ENCODE data around the gene CDH13.

Gene CDH13

DNA sequence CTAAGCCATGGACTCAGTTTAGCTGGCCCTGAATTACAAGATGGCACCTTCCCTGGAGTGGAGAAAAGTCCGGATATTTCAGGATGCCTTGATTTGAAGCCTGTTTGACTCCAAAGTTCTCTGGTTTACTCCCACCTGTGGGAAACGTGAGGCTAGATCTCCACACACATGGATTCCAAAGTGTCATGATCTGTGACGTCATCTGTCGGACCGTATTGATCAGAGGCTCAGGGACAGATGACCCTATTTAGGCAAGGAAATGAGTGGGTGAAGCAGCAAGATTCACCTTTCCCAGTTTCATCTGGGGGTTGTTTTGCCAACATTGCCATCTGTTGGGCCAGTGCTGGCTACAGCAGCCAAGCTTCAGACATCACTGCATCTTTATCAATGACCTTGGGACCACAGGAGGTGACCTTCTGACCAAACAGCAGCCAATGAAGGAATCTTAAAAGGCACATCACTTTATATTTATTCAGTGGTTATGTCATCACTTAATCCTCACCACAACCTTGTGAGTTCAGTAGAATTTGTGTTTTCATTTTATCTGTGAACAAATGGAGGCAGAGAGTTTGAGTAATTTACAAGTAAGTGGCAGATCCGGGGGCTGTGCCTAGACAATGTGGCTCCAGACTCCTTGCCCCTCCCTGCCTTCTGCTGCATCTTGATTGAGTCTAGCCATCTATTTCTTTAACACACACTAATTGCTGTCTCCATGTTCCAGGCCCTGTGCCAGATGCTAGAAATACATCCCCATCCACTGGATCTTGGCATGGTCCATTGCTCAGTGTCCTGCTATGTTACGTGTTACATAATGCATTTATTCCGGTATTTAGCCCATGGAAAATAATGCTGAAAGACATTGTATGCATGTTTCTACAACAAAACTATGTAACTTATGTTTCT, 1.5 kb upstream of the CDH13 start:
- no peak for DNase-seq (ENCODE audit: low read depth in 2 of 3, low spot score in 2 of 3)

DNA sequence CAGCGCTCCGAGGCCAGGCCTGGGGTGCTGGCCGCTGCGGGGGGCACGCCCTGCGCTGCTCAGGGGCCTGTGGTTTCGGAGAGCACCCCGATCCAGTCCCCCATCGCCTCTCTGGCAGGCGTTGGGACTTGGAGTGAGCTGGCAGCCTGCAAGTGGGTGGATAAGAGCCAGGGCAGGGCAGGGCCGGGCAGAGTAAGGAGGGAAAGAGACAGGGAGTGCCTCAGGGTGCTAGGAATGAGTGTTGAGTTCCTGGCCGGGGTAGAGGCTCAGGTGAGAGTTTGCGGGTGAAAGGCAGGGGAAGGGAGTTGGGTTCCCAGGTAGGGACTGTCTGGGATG, 1.3 kb downstream of the CDH13 start:
- DNase-seq (ENCODE audit: low read depth in 2 of 3, low spot score in 2 of 3), result no peak

DNA sequence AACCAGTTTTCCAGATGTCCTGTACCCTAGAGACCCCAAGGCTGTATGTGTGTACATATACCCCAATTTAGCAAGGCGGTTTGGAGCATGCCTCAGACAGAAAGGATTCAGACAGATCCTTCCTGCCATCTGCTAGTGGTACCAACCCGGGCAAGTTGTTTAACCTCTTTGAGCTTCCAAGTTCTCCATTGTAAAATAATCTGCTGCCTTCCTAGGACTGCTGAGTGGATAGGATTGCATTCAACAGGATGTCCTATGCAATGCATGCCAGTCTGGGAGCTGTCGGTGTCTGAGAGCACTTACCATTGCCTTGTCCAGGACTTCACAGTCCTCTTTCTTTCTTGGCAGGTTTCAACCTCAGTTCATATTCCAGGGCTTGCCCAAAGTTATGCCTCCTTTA, 1.9 kb downstream of the CDH13 start:
- DNase-seq (ENCODE audit: low read depth in 2 of 3, low spot score in 2 of 3), result no peak

DNA sequence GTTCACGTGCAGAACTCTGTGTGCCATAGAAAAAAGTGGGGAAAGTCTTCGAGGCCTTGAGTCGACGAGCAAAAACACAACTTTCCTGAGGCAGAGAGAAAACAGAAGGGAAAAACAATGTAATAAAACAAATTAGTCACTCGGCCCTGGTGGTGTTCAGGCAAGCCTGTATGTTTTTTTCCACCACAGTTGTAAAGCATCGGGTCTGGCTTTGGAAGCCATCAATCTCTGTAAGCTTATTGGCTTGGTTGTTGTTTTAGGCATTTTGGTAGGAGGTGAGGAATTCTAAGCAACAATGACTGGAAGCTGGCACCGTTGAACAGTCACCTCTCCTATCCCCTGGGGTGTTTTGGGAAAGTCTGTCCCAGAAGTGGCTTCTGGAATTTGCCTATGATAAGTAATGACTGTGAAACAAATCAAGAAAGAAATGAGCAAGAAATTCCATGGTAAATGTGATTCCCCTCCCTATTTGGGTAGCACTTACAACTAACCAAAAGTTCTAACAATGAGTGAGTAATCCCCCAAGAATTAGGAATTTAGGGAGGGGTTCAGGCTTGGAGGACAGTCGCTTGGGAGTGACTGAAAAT, 2.8 kb downstream of the CDH13 start:
- no peak for DNase-seq (ENCODE audit: low read depth in 2 of 3, low spot score in 2 of 3)

DNA sequence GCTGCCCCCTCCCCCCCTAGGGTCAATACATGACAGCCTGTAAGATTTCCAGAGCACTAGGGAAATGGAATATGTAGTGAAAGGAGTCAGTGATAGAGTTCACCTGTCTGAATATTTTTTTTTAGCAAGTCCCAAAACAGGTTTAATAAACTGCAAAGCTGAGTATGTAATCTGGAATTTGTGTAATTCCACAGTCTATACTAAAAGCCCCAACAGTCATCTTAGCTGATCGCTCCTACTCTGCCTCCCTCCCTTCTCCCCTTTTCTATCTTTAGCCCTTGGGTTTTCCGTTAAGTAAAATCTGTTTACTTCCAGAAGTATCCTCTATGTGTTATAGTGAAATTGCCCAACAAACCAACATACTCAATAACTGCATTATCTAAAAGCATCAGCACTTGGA, 3.5 kb downstream of the CDH13 start:
- no peak for DNase-seq (ENCODE audit: low read depth in 2 of 3, low spot score in 2 of 3)

DNA sequence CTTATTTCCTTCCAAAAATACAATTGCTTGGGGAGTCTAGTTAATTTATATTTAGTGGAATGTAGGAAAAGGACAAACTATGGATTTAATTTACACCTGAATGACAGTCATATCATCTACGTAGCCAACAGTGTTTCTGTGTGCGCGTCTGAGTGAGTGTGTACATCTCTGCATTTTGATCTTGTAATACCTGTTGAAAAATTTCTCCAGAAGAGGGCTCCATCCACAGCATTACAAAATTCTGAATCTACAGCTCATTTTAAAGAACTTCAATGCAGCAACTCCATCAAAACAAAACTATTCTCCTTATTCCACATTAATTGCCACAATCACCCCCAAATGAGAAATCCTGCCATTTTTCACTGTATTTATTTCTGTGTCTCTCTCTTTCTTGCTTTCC, 3.9 kb downstream of the CDH13 start:
- no peak for DNase-seq (ENCODE audit: low read depth in 2 of 3, low spot score in 2 of 3)

DNA sequence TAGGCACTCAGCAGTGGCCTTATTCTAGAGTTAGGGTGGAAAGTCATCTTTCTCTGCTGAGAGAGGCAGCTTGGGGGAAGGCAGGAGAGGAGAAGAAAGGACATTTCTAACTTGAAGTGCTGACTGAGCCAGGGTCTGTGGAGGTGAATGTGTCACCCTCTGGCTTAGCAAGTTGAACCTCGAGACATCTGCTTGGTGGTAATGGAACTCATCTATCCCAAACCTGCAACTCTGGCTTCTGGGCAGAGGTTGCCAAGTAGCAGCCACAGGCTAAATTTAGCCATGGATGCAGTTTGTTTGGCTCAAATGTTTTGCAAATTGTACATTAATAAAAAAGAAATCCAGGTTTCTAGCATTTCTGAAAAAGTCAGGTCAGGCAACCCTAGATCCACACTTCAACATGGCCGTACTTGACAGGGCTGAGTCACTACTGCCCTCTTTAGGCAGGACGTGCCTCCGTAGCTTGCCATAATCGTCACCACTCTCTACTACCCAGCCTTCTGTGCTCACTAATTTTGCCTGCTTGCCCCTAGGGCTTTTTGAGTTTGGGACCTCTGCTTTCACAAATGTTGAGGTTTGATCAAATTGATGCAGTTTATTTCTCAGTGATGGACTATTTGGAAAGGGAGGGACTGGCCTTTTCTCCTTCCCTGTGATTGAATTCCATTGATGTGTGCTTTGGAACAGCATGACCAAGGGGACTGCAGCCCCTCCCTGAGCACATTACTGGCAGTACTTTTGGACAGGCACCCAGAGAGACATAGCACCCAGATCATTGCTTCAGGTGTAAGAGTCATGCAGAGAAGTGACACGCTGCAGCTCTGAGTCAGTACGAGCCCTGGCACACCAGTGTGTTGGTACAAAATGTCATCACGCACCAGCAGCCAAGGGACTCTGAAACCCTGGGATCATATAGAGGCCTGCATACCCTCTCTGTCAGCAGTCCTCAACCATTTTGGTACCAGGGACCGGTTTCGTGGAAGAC, 5.2 kb downstream of the CDH13 start:
- no peak for DNase-seq (ENCODE audit: low read depth in 2 of 3, low spot score in 2 of 3)

DNA sequence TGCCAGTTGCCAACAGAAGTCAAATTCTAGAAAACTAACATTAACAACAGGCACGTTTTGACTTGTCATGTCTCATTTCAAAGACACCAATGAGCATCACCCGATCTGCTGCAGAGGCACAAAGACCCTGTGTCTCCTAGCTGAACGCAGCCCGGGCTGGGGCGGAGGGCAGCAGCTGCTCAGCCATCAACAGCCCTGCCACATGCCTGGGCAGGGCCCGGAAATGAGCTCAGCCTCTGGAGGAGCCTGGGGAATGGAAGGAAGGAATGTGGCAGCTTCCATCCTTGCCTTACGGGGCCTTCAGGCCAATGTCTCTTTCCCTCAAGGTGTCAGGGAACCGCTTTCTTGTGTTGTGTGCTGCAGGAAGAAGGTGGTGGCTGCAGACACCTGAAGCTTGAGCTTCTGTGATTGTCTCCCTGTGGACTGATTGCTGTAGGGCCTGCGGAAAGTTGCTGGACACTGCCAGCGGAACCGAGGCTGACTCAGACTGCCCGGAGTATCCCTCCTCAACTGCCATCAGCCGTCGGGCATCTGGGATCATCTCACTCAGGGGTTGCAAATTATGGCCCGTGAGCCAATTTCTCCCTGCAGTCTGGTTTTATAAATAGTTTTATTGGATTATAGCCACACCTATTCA, 7.3 kb downstream of the CDH13 start:
- no peak for DNase-seq (ENCODE audit: low read depth in 2 of 3, low spot score in 2 of 3)

DNA sequence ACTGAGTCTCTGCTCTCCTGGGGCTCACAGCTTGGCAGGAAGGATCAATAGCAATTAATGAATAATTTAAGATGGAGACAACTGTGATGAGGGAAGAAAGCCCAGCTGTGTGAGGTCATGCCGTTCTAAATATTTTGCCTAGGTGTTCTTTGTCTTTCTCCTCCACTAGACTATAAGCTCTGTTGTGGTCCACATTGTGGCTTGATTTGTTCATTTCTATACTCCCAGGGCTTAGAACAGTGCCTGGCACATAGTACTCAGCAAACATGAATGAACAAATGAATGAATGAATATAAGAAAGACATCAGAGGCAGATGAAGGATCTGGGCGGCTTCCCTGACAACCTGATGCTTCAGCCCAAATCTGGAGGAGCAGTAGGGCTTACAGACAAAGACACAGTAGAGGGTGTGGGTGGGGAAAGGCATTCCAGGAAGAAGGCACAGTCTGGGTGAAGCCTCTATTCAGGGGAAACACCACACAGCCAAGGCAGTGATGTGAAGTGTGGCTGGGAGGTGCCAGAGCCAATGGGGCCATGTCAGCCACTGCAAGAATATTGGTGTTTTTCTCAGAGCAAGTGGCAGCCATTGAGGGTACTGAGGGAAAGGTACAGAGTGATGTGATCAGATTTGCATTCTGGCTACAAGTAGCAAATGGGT, 8.3 kb downstream of the CDH13 start:
- DNase-seq (ENCODE audit: low read depth in 2 of 3, low spot score in 2 of 3), result no peak

DNA sequence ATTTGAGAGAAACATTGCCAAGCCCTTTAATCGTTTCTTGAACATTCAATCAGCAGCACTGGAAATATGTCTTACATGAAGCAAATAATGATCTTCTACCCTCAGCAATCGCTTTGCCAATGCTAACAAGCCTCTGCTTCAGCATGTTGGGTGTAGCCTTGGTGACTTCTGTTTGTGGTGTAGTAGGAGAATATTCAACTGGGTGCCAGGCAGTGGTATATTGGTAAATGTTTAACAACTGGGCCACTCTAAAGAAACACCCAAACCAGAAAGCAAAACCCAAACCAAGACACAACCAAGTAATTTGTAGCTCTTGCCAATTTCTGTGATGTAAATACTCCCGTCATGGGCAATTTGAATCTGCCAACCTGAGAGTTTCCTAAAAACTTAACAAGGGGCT, 9.7 kb downstream of the CDH13 start:
- no peak for DNase-seq (ENCODE audit: low read depth in 2 of 3, low spot score in 2 of 3)

DNA sequence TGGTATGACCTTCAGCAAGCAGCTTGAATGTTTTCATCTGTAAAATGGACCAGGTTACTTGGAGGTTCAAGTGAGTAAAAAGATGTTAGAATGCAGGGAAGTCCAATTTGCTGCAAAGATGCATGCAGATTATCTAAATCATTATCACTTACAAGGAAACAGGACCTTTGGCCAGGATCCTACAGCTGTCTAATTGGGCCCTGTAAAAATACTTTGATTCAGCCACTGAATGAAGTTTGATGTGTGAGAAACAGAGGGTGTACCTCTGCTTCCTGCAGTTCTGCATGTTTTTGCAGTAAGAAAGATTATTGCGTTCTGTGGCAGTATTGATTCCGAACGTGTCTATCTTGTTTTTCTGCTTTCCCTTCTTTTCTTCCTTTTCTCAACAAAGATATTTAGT, 10.2 kb downstream of the CDH13 start:
- no peak for DNase-seq (ENCODE audit: low read depth in 2 of 3, low spot score in 2 of 3)

DNA sequence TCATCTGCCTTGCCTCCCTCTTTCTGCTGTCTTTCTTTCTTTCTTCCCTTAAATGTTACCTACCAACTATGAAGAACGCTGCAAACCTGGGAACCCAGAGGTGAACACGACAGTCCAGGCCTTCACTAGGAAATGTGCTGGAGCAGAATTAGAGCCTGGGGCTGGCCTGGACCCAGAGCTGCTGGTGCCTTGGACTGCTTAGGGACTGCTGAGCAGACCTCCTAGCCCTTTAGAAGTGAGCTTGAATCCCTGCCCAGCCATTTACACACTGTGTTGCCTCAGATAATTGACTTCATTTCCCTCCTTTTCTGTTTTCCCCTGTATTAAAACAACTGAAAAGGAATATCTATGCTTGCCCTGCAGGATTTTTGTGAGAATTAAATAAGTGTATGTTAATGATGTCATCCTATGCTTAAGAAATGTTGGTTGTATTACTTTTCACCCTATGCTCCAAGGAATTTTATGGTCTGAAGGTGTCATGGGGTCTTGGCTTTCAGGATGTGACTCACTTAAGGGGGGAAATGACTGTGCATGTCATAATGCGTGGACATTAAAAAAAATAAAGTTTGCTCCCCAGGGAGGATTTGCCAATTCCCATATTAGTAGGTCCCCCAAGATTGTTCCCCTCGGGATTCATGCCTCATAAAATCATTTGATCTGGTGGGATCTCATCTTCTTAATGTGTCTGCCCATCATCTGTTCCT, 11.5 kb downstream of the CDH13 start:
- no peak for DNase-seq (ENCODE audit: low read depth in 2 of 3, low spot score in 2 of 3)

DNA sequence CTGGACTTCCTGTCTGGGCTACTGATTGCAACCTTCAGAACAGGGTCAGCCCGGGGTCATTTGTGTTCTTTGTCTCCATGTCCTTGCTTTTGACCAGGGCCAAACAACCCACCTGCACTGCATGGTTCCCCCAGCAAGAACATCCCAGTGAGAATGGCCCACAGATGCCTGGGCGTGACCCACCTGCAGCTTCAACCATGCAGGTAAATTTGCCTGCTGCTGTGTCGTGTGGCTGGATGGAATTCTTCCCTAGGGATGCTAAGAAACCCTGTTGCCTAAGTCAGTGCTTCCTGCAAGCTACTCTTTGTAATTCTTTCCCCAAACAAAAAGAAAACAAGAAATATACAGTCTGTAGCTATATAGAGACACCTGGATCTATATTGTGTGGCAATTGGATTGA, 12.5 kb downstream of the CDH13 start:
- DNase-seq (ENCODE audit: low read depth in 2 of 3, low spot score in 2 of 3), result no peak

DNA sequence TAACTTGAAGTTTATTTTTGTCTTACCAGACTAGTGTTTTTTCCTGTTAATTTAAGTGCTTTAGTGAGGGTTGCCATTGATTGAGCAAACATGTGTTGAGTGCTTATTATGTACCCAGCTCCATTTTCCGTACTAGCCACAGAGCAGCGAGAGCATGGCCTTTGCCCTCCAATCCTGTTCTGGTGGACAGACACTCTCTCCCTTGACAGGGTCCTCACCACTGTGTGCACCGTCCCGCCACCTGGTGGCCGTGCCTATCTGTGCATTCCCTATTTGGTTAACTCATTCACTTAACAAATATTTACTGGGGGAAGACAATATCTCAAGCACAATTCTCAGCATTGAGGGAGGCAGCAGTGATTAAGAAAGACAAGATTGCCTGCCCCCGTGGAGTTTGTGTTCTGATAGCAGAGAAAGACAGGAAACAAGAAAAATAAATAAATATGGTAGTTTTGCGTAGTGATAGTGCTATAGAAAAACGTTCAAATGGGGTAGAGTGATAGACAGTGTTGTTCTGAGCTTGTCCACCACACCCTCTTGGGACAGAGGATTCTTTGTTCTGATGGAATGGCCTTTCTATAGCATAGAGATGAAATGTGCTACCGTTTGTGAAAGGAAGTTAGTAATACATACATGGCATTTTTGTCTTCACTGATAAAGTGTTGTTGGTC, 13.0 kb downstream of the CDH13 start:
- no peak for DNase-seq (ENCODE audit: low read depth in 2 of 3, low spot score in 2 of 3)

DNA sequence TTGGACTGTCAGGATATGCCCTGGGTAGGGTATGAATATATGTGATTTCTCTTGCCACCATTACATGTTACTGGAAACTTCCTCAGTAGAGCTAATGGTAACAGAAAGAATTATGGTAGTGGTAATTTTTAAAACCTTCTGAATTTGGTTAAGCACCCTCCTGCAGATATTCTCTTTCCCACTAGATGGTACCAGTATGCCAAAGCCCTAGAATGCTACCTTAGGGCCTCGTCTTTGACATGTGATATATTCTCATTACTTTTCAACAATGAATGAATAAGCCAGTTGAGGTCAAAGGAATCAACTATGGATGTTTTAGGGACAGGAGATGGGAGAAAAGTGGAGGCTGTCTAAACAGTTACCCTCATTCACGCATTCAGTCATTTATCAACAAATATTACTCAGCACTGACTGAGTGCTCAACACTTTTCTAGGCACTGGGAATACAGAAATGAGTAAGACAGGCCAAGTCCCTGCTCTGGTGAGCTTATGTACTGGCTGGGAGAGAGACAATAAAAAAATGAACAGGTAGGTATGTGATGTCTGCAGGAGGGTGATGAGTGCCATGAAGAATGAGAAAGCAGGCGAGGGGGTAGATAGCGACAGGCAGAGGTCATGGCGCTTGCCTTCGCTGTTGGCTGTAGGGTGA, 14.7 kb downstream of the CDH13 start:
- DNase-seq (ENCODE audit: low read depth in 2 of 3, low spot score in 2 of 3), result no peak

DNA sequence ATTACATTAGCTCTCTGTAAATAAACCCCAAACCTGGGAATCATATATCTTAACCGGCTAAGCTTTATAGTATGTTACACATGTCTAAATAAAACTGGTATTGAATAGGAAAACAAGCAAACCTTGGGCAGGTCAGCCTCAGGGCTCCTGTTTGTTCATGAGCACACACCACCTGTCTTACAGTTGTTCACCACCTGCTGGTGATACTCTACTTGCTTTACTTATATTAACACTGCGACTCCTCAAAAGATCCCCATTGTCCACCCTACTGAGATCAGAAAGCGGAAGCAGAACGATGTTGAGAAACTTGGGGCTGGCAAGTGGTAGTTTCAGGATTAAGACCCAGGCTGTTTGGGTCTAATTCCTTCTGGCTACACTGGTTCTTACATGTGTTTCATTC, 16.4 kb downstream of the CDH13 start:
- DNase-seq (ENCODE audit: low read depth in 2 of 3, low spot score in 2 of 3), result no peak

DNA sequence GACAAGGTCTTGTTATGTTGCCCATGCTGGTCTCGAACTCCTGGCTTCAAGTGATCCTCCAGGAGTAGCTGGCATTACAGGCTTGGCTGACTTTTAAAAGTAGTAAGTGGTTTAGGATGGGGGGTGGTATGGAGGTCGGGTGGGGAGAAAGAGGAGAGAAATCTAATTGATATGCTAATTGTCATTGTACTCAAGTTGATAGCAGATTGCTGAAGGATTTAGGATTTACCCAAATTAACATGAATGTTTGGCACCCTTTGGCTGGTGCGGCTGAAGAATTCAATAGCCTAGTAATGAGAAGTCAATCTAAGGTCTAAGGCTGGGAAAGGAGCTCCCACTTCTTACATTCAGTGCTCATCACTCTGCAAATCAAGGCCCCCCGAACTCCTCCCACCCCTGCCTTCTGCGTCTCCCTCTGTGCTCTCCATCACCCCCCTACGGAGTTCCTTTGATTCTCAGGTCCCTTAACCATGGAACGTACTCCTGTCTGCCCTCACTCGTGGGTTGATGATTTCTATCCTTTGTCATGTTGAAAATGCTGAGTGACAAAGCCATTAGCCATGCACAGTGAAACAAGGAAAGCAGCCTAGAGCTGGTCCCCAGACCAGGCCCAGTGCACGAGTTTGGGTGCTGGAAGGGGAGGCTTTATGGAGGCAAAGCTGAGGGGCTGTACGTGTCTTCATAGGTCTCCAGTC, 17.3 kb downstream of the CDH13 start:
- DNase-seq (ENCODE audit: low read depth in 2 of 3, low spot score in 2 of 3), result no peak

DNA sequence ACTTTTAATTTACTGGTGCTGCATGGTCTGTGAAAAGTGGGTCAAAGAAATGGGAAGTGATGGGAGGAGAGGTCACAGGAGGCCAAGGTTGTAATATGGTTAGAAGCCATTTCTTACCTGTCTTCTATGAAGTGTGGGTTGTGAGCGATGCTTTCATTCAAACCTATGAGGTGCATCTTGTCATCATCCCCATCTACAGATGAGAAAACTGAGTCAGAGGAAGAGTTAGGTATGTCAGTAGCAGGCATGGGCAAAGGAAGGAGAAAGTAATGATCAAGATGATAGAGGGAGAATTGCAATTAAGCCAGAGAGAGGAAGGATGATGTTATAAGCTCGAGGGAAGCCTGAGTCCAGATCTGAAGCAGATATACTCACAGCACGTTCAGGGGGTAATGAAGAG, 19.7 kb downstream of the CDH13 start:
- no peak for DNase-seq (ENCODE audit: low read depth in 2 of 3, low spot score in 2 of 3)

DNA sequence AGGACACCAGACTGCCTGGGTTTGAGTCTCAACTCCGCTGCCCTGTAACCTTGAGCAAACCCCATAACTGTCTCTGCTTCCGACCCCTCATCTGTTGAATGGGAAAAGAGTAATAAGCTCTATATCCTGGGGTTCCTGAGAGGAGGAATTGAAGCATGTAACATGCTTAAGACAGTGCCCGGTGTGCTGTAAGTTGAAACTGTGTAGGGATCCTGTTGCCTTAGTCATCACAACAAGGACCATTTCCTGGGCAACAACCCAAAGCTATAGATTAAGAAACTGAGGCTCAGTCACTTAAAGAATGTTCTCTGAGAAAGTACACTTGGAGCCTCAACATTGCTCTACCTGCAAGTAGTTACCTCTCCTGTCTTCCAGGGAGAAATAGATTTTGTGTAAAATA, 23.0 kb downstream of the CDH13 start:
- no peak for DNase-seq (ENCODE audit: low read depth in 2 of 3, low spot score in 2 of 3)

Data from activated CD8-positive, alpha-beta memory T cell treated with anti-CD3 and anti-CD28 coated beads for 48 hours (primary cell).